Prostate gland (tissue), 2 donors: Measurements from ENCODE around the gene LMNA. TPM values are rescaled to one million over a fixed set of nuclear protein-coding genes. Genes with fewer than 3 reads are reported as not detected.
"Not testable (repeated sequence)": the region's sequence is repeated elsewhere in the genome, so short reads cannot be mapped to it uniquely, and the experiment has no call there.

Source experiments
- DNase-seq: peaks from one replicate; pipeline ENCODE4 v3.0.0-alpha.2; 2019; ENCODE audit warnings: low spot score
- H3K27ac ChIP-seq, 2 donors: fragments of 200-600 bp; sonication (generic); 2 replicates each; pipeline ENCODE4 v1.5.1; 2017 to 2019
- H3K27me3 ChIP-seq: fragments of 200-600 bp; sonication (generic); replicated peaks from 2 replicates; pipeline ENCODE4 v1.5.1; 2019; ENCODE audit not compliant: insufficient read depth
- H3K36me3 ChIP-seq, 2 donors: fragments of 200-600 bp; sonication (generic); 1 replicate in 1 of 2; 2 replicates in 1 of 2; pipeline versions ENCODE4 v1.5.1 to v1.8.1; 2017 to 2019
- H3K4me1 ChIP-seq: fragments of 200-600 bp; sonication (generic); replicated peaks from 2 replicates; pipeline ENCODE4 v1.5.1; 2019
- H3K4me3 ChIP-seq, 2 donors: fragments of 200-600 bp; sonication (generic); 2 replicates each; pipeline ENCODE4 v1.5.1; 2017 to 2019
- H3K9me3 ChIP-seq: fragments of 200-600 bp; sonication (generic); 2 replicates; pipeline ENCODE4 v1.5.1; 2017
- CTCF ChIP-seq, 4 experiments: fragments of 200-600 bp in 2 of 4; fragments of 450-650 bp in 2 of 4; sonication (generic) in 2 of 4; IDR thresholded peaks; 1 replicate in 3 of 4; 2 replicates in 1 of 4; pipeline ENCODE4 v1.5.1; 2016 to 2019; ENCODE audit warnings: antibody characterized with exemption in 4 of 4, mild to moderate bottlenecking in 2 of 4, moderate library complexity in 2 of 4
- POLR2A ChIP-seq: fragments of 450-650 bp; IDR thresholded peaks from one replicate; pipeline ENCODE4 v1.6.1; 2016; ENCODE audit warnings: antibody characterized with exemption, mild to moderate bottlenecking
- POLR2AphosphoS5 ChIP-seq: sonication (generic); formaldehyde crosslinking; IDR thresholded peaks from one replicate; pipeline ENCODE4 v1.6.1; 2017; ENCODE audit warnings: antibody characterized with exemption
- WGBS: methylation state at CpG from one replicate; pipeline ENCODE4 v1.1.5; 2018; 5-methylcytosine and 5-hydroxymethylcytosine counted together
- intact Hi-C: fragments of 100-400 bp; cut with DNase I; formaldehyde crosslinking; loops from one replicate; pipeline ENCODE4 v1.14.2; 2022
- total RNA-seq, 2 donors: library from RNA; depleted of rRNA; stranded (reverse); fragments of >200 nt; gene quantifications; one replicate each; pipeline ENCODE4 v1.1.0, GENCODE V29; 2016

The LMNA gene
- total RNA-seq, 2 donors from 2014 or later = 227 to 265 TPM

GRCh38 chr1:156112276-156113137 is 2.0 kb upstream of the LMNA start:
- Histone ChIP-seq H3K27me3 (no peaks in the 10 kb centered on the region), H3K4me1 (peaks cover 15% of the 10 kb centered on the region), H3K9me3 (no peaks in the 10 kb centered on the region), H3K36me3 (no peaks in the 10 kb centered on the region), H3K27ac (peak overlapping the region; percentile 42 to 92), H3K4me3 (no peak overlapping the region)
- intact Hi-C loops = no loop called here
- WGBS = 39% methylated on average over 10 of the region's 10 CpGs
- no peak for DNase-seq
- no peak for TF ChIP-seq POLR2AphosphoS5
- TF ChIP-seq CTCF (IDR thresholded peaks at IDR 0.05) = no peak
- TF ChIP-seq POLR2A = no peak

- intact Hi-C loops = no loop called here
- Histone ChIP-seq H3K36me3 (no peaks in the 10 kb centered on the region), H3K9me3 (no peaks in the 10 kb centered on the region), H3K4me1 (peaks cover 18% of the 10 kb centered on the region), H3K4me3 (no peak overlapping the region), H3K27me3 (no peaks in the 10 kb centered on the region), H3K27ac (peak overlapping the region; percentile 90 to 92)
- 32% methylated on average over 4 of the region's 4 CpGs for WGBS
- TF ChIP-seq POLR2A (no peak), POLR2AphosphoS5 (no peak), CTCF (IDR thresholded peaks at IDR 0.05) (no peak)
- no peak for DNase-seq
These were observed 1.1 kb upstream of the LMNA start for GRCh38 chr1:156113282-156113950.

- Histone ChIP-seq H3K36me3 (no peaks in the 10 kb centered on the region), H3K27ac (peak overlapping the region; percentile 90 to 92), H3K4me1 (peaks cover 31% of the 10 kb centered on the region), H3K4me3 (peak overlapping the region; percentile 86 to 96), H3K9me3 (no peaks in the 10 kb centered on the region), H3K27me3 (no peaks in the 10 kb centered on the region)
- peak; percentile 14 for TF ChIP-seq POLR2A
- TF ChIP-seq CTCF (IDR thresholded peaks at IDR 0.05) = no peak
- intact Hi-C loops = no loop called here
- under 1% methylated on average over 48 of the region's 49 CpGs for WGBS
- no peak for DNase-seq
These were observed 505 bp downstream of the LMNA start for GRCh38 chr1:156114919-156115513.

GRCh38 chr1:156115514-156116374 is 1.2 kb downstream of the LMNA start:
- no peaks in the 10 kb centered on the region for H3K36me3 ChIP-seq
- peak overlapping the region; percentile 90 to 92 for H3K27ac ChIP-seq
- peak; percentile 62 for DNase-seq
- WGBS = 2% methylated on average over 19 of the region's 19 CpGs
- no peaks in the 10 kb centered on the region for H3K27me3 ChIP-seq
- intact Hi-C loops = no loop called here
- H3K9me3 ChIP-seq = no peaks in the 10 kb centered on the region
- no peak for TF ChIP-seq CTCF (IDR thresholded peaks at IDR 0.05)
- peak; percentile 46 for TF ChIP-seq POLR2A
- no peak for TF ChIP-seq POLR2AphosphoS5
- peak overlapping the region; percentile 86 to 96 for H3K4me3 ChIP-seq
- peaks cover 38% of the 10 kb centered on the region for H3K4me1 ChIP-seq

DNA sequence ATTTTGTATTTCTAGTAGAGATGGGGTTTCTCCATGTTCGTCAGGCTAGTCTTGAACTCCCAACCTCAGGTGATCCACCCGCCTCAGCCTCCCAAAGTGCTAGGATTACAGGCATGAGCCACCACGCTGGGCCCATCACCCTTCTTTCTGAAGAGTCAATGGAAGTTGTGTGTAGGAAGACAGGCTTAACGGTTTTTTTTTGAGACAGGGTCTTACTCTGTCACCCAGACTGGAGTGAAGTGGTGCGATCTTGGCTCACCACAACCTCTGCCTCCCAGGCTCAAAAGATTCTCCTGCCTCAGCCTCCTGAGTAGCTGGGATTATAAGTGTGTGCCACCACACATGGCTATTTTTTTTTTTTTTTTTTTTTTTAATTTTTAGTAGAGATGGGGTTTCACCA is 2.2 kb downstream of the LMNA start:
- H3K27me3 ChIP-seq, intact Hi-C loops, DNase-seq, H3K36me3 ChIP-seq, H3K9me3 ChIP-seq: not testable (repeated sequence)
- H3K4me1 ChIP-seq = peaks cover 45% of the 10 kb centered on the region
- WGBS = 71% methylated on average over 5 of the region's 5 CpGs
- peak overlapping the region; percentile 90 to 92 for H3K27ac ChIP-seq
- peak overlapping the region; percentile 86 to 96 for H3K4me3 ChIP-seq
